Endothelial cell (in vitro differentiated cells): ENCODE measurements around the gene SSBP3. TPM values are rescaled to one million over a fixed set of nuclear protein-coding genes. Genes with fewer than 3 reads are reported as not detected.

ENCODE experiments used
- DNase-seq: peaks from one replicate; pipeline ENCODE4 v3.0.0; 2021; ENCODE audit warnings: low spot score
- H3K27ac Mint-ChIP-seq: one replicate; pipeline ENCODE4 v1.8.0; 2021; ENCODE audit warnings: mixed read lengths, inconsistent platforms; ENCODE audit not compliant: unreplicated experiment
- H3K27me3 Mint-ChIP-seq: one replicate; pipeline ENCODE4 v1.8.0; 2021; ENCODE audit warnings: mild to moderate bottlenecking, moderate library complexity, mixed read lengths, inconsistent platforms; ENCODE audit not compliant: unreplicated experiment
- H3K36me3 Mint-ChIP-seq: one replicate; pipeline ENCODE4 v1.8.0; 2021; ENCODE audit warnings: mild to moderate bottlenecking, low read depth, mixed read lengths, inconsistent platforms; ENCODE audit not compliant: unreplicated experiment
- H3K4me1 Mint-ChIP-seq: one replicate; pipeline ENCODE4 v1.8.0; 2021; ENCODE audit warnings: mild to moderate bottlenecking, mixed read lengths, inconsistent platforms; ENCODE audit not compliant: unreplicated experiment
- H3K4me3 Mint-ChIP-seq: one replicate; pipeline ENCODE4 v1.8.0; 2021; ENCODE audit warnings: mild to moderate bottlenecking, mixed read lengths, inconsistent platforms; ENCODE audit not compliant: unreplicated experiment
- H3K9me3 Mint-ChIP-seq: one replicate; pipeline ENCODE4 v1.8.0; 2021; ENCODE audit warnings: mixed read lengths, inconsistent platforms; ENCODE audit not compliant: unreplicated experiment
- CTCF ChIP-seq: fragments of 200-600 bp; sonication (generic); IDR thresholded peaks from one replicate; pipeline ENCODE4 v1.5.0; 2021; ENCODE audit warnings: antibody characterized with exemption; ENCODE audit not compliant: unreplicated experiment
- total RNA-seq: library from RNA; stranded (reverse); fragmentation: NEBNext Ultra II Directional; extraction: Animal tissue kit (Norgen Biotek cat#: 25700); gene quantifications from one replicate; pipeline ENCODE4 v1.2.1, GENCODE V29; 2021; ENCODE audit not compliant: unreplicated experiment

SSBP3 gene
- total RNA-seq, 1 donor from 2014 or later, result 142 TPM

- no peak overlapping the region for H3K27ac Mint-ChIP-seq
- TF ChIP-seq CTCF, result no peak
- no peak overlapping the region for H3K4me3 Mint-ChIP-seq
- peaks cover 8% of the 10 kb centered on the region for H3K27me3 Mint-ChIP-seq
- no peak for DNase-seq
- no peaks in the 10 kb centered on the region for H3K9me3 Mint-ChIP-seq
- no peaks in the 10 kb centered on the region for H3K36me3 Mint-ChIP-seq
- H3K4me1 Mint-ChIP-seq, result peaks cover 11% of the 10 kb centered on the region
Observed at GRCh38 chr1:54417123-54417522, 10.9 kb upstream of the SSBP3 start.

DNA sequence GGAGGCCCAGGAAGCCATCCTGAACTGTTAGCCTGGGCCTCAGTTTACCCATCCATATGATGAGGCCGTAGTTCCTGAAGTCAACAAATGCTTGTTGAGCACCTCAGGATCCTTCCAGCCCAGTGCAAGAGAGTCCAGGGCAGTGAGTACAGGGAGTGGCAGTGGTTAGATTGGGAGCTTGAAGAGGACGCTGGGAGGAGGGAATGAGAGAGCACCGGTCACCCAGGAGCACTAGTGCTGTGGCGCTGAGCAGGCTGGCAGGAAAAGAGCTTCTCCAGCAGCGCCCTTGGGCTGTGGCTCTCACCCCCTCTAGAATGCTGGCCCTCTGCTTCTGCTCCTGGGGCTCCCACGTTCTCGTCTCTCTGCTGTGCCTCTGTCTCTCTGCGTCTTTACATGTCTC is 10.2 kb upstream of the SSBP3 start:
- Mint-ChIP-seq H3K4me3 (no peak overlapping the region), H3K27me3 (peaks cover 8% of the 10 kb centered on the region), H3K36me3 (no peaks in the 10 kb centered on the region), H3K4me1 (peaks cover 11% of the 10 kb centered on the region), H3K27ac (no peak overlapping the region), H3K9me3 (no peaks in the 10 kb centered on the region)
- no peak for DNase-seq
- TF ChIP-seq CTCF, result no peak

- no peaks in the 10 kb centered on the region for H3K36me3 Mint-ChIP-seq
- H3K27me3 Mint-ChIP-seq, result peaks cover 9% of the 10 kb centered on the region
- no peak overlapping the region for H3K27ac Mint-ChIP-seq
- no peak for TF ChIP-seq CTCF
- H3K4me3 Mint-ChIP-seq, result no peak overlapping the region
- no peaks in the 10 kb centered on the region for H3K9me3 Mint-ChIP-seq
- no peak for DNase-seq
- H3K4me1 Mint-ChIP-seq, result peaks cover 11% of the 10 kb centered on the region
Observed at GRCh38 chr1:54415991-54416390, 9.8 kb upstream of the SSBP3 start.

DNA sequence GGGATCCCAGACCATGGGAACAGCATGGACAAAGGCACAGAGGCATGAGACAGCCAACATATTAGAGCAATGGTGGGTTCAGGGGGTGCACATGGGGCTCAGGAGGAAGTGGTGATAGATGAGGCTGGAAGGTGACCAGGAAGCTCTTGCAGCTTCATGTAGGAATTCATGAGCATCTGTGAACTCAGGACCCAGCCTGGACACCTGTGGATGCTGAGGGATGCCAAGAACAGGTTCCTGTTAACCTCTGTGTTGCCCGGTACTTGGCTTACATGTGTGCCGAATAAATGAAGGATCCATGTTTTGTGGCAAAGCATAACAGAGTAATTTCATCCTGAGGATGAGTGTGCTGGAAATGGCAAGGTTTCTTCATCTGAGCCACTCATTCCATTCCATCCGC is 9.3 kb upstream of the SSBP3 start:
- Mint-ChIP-seq H3K36me3 (no peaks in the 10 kb centered on the region), H3K27ac (no peak overlapping the region), H3K27me3 (peaks cover 12% of the 10 kb centered on the region), H3K4me1 (peaks cover 11% of the 10 kb centered on the region), H3K9me3 (no peaks in the 10 kb centered on the region), H3K4me3 (no peak overlapping the region)
- no peak for TF ChIP-seq CTCF
- no peak for DNase-seq

GRCh38 chr1:54413732-54414131 is 7.5 kb upstream of the SSBP3 start:
- no peak for DNase-seq
- Mint-ChIP-seq H3K36me3 (no peaks in the 10 kb centered on the region), H3K27ac (no peak overlapping the region), H3K4me3 (no peak overlapping the region), H3K4me1 (peaks cover 24% of the 10 kb centered on the region), H3K9me3 (no peaks in the 10 kb centered on the region), H3K27me3 (peaks cover 14% of the 10 kb centered on the region)
- no peak for TF ChIP-seq CTCF
